Natural killer cell (primary cell): Measurements from ENCODE around the gene RAB44. TPM values are rescaled to one million over a fixed set of nuclear protein-coding genes. Genes with fewer than 3 reads are reported as not detected.

Source experiments
- ATAC-seq, 3 donors: fragments of 150-1000 bp in 2 of 3; fragments of 200-7000 bp in 1 of 3; cut with Tn5 transposase; 1 replicate in 1 of 3; 2 replicates in 2 of 3; pipeline ENCODE4 v1.10.0; 2021; ENCODE audit warnings: mild to moderate bottlenecking in 2 of 3, moderate library complexity in 2 of 3
- DNase-seq, 2 donors: peaks; one replicate each; pipeline versions ENCODE4 v3.0.0 to v3.0.0-alpha.2; 2013 to 2021; ENCODE audit warnings: mixed read lengths in 1 of 2
- H3K27ac ChIP-seq: one replicate; pipeline ENCODE4 v1.5.1; 2013; ENCODE audit warnings: mild to moderate bottlenecking, low read length
- H3K27me3 ChIP-seq: one replicate; pipeline ENCODE4 v1.6.1; 2013; ENCODE audit warnings: low read length; ENCODE audit not compliant: control insufficient read depth, insufficient read depth
- H3K36me3 ChIP-seq: one replicate; pipeline ENCODE4 v1.6.1; 2013; ENCODE audit warnings: low read length; ENCODE audit not compliant: control insufficient read depth, insufficient read depth
- H3K4me1 ChIP-seq: one replicate; pipeline ENCODE4 v1.6.1; 2013; ENCODE audit warnings: low read length; ENCODE audit not compliant: control insufficient read depth, insufficient read depth
- H3K4me3 ChIP-seq: one replicate; pipeline ENCODE4 v1.5.1; 2013; ENCODE audit warnings: low read length
- H3K9me3 ChIP-seq: one replicate; pipeline ENCODE4 v1.6.1; 2013; ENCODE audit warnings: low read length; ENCODE audit not compliant: control insufficient read depth, insufficient read depth
- H3K27ac Mint-ChIP-seq, 2 donors: one replicate each; pipeline ENCODE4 v1.8.0; 2022; ENCODE audit warnings: mild to moderate bottlenecking in 2 of 2, mixed read lengths in 2 of 2, moderate library complexity in 1 of 2
- H3K27me3 Mint-ChIP-seq, 2 donors: one replicate each; pipeline ENCODE4 v1.8.0; 2022; ENCODE audit warnings: low read depth in 2 of 2, mixed read lengths in 2 of 2
- H3K36me3 Mint-ChIP-seq: one replicate; pipeline ENCODE4 v1.8.0; 2022; ENCODE audit warnings: mixed read lengths
- H3K4me1 Mint-ChIP-seq, 2 donors: one replicate each; pipeline ENCODE4 v1.8.0; 2022; ENCODE audit warnings: mixed read lengths in 2 of 2
- H3K4me3 Mint-ChIP-seq: one replicate; pipeline ENCODE4 v1.8.0; 2022; ENCODE audit warnings: mild to moderate bottlenecking, moderate library complexity, mixed read lengths
- H3K9me3 Mint-ChIP-seq, 2 donors: one replicate each; pipeline ENCODE4 v1.8.0; 2022; ENCODE audit warnings: mixed read lengths in 2 of 2
- WGBS: methylation state at CpG from one replicate; pipeline ENCODE4 v1.1.7; 2013; ENCODE audit warnings: missing lambda C conversion rate; ENCODE audit not compliant: insufficient coverage; 5-methylcytosine and 5-hydroxymethylcytosine counted together
- intact Hi-C: fragments of 100-400 bp; cut with micrococcal nuclease; formaldehyde crosslinking; loops from one replicate; pipeline ENCODE4 v1.14.2; 2022
- total RNA-seq, 4 donors: library from RNA; stranded (reverse); fragments of 120-200 nt in 1 of 4; gene quantifications; one replicate each; pipeline versions ENCODE4 v1.2.3 to v1.2.4, GENCODE V29; 2013 to 2022
- TF ChIP-seq, protein P1 (sequence below): fragments of 200-600 bp; IDR thresholded peaks from one replicate; pipeline ENCODE4 v1.8.0; 2022; ENCODE audit warnings: antibody characterized with exemption

The RAB44 gene
- total RNA-seq, 3 donors from 2014 or later (not counting 1 experiment from before 2014, with no cell fraction given) = 0.09 to 12.9 (median 0.70) TPM

- Histone ChIP-seq H3K27me3 (no peaks in the 10 kb centered on the region), H3K36me3 (no peaks in the 10 kb centered on the region), H3K4me1 (peaks cover 53% of the 10 kb centered on the region), H3K4me3 (no peak overlapping the region), H3K27ac (no peak overlapping the region), H3K9me3 (no peaks in the 10 kb centered on the region)
- peak overlapping the region in 1 of 2 donors; percentile 68 for H3K27ac Mint-ChIP-seq
- H3K4me1 Mint-ChIP-seq = peaks cover 34 to 42% of the 10 kb centered on the region in 2 donors
- WGBS = 77% methylated on average over 15 of the region's 15 CpGs
- TF ChIP-seq, protein P1, sequence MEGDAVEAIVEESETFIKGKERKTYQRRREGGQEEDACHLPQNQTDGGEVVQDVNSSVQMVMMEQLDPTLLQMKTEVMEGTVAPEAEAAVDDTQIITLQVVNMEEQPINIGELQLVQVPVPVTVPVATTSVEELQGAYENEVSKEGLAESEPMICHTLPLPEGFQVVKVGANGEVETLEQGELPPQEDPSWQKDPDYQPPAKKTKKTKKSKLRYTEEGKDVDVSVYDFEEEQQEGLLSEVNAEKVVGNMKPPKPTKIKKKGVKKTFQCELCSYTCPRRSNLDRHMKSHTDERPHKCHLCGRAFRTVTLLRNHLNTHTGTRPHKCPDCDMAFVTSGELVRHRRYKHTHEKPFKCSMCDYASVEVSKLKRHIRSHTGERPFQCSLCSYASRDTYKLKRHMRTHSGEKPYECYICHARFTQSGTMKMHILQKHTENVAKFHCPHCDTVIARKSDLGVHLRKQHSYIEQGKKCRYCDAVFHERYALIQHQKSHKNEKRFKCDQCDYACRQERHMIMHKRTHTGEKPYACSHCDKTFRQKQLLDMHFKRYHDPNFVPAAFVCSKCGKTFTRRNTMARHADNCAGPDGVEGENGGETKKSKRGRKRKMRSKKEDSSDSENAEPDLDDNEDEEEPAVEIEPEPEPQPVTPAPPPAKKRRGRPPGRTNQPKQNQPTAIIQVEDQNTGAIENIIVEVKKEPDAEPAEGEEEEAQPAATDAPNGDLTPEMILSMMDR = no peak
- H3K36me3 Mint-ChIP-seq = no peaks in the 10 kb centered on the region
- intact Hi-C loops = loop anchor here (2.0 to 5.0 kb wide), 3 partner anchors 136 to 336 kb away; no protein-coding TSS in a partner anchor
- H3K4me3 Mint-ChIP-seq = no peak overlapping the region
- ATAC-seq = no peak
- H3K27me3 Mint-ChIP-seq = peaks cover 0 to 6% of the 10 kb centered on the region in 2 donors
- DNase-seq = no peak
- H3K9me3 Mint-ChIP-seq = no peaks in the 10 kb centered on the region
These were observed 61.0 kb downstream of the RAB44 start for GRCh38 chr6:36758516-36759147.

GRCh38 chr6:36759148-36759759 lies 61.6 kb downstream of the RAB44 start:
- WGBS = 8% methylated on average over 6 of the region's 8 CpGs
- Histone ChIP-seq H3K36me3 (no peaks in the 10 kb centered on the region), H3K27ac (no peak overlapping the region), H3K9me3 (no peaks in the 10 kb centered on the region), H3K4me3 (no peak overlapping the region), H3K4me1 (peaks cover 47% of the 10 kb centered on the region), H3K27me3 (no peaks in the 10 kb centered on the region)
- Mint-ChIP-seq H3K27me3 (peaks cover 0 to 6% of the 10 kb centered on the region in 2 donors), H3K4me3 (no peak overlapping the region), H3K36me3 (no peaks in the 10 kb centered on the region), H3K9me3 (no peaks in the 10 kb centered on the region), H3K4me1 (peaks cover 34 to 41% of the 10 kb centered on the region in 2 donors), H3K27ac (peak overlapping the region in 1 of 2 donors; percentile 68)
- DNase-seq = peak; percentile 77 to 87
- peak; percentile 55 to 78 (median 60) for ATAC-seq
- TF ChIP-seq, protein P1 = peak; percentile 98
- intact Hi-C loops = loop anchor here (2.0 to 5.0 kb wide), 3 partner anchors 136 to 337 kb away; no protein-coding TSS in a partner anchor

DNA sequence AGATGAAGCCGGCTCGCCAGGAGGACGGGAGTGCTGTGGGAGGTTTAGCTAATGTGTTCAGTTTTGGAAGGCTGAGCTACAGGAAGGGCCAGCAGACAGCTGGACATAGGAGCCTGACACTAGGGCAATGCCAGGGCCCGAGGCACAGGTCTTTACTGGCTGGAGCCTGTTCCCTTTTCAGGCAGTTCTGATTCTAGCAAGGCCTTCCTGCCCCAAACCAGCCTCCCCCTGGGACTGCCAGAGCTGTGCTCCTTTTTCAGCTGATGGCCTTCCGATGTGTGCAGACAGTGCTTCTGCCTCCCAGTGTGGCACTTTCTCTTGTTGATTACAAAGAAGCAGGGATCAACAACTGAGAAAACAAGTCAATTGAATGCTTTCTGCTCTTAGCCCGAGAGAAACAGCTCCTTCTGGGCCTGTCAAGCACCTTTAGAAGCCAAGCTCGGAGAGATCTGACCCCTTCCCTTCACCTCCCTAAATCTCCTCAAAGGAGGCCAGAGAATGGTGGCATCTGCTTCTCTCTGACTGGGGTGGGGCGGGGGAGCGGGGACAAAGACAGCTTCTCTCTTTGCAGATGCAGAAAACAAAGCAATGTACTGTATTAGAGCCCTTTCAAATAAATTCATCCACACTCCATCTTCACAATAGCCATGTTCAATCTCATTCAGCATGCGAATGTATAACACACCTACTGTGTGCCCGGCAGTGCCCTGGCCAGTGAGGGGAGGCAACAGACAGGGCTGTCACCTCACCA lies 63.2 kb downstream of the RAB44 start:
- no peak overlapping the region for H3K4me3 Mint-ChIP-seq
- no peaks in the 10 kb centered on the region for H3K27me3 ChIP-seq
- H3K9me3 ChIP-seq = no peaks in the 10 kb centered on the region
- H3K27me3 Mint-ChIP-seq = peaks cover 0 to 6% of the 10 kb centered on the region in 2 donors
- intact Hi-C loops = no loop called here
- WGBS = 87% methylated on average over 11 of the region's 11 CpGs
- TF ChIP-seq, protein P1 = no peak
- DNase-seq = no peak
- peaks cover 37% of the 10 kb centered on the region for H3K4me1 ChIP-seq
- H3K36me3 ChIP-seq = no peaks in the 10 kb centered on the region
- H3K4me1 Mint-ChIP-seq = peaks cover 25 to 26% of the 10 kb centered on the region in 2 donors
- no peaks in the 10 kb centered on the region for H3K36me3 Mint-ChIP-seq
- no peak overlapping the region for H3K27ac ChIP-seq
- H3K27ac Mint-ChIP-seq = no peak overlapping the region
- H3K4me3 ChIP-seq = no peak overlapping the region
- no peaks in the 10 kb centered on the region for H3K9me3 Mint-ChIP-seq
- ATAC-seq = no peak
